GM12875 (cell line): ENCODE data around the gene GYS2.

Experiments used
- H3K4me3 ChIP-seq: one replicate; pipeline ENCODE4 v1.5.1; 2011; ENCODE audit warnings: low read depth, low read length, control low read depth
- CTCF ChIP-seq: IDR thresholded peaks from 2 replicates; pipeline ENCODE4 v1.5.1; 2011; ENCODE audit warnings: low read depth, mild to moderate bottlenecking, control low read depth, inconsistent platforms, low read length, moderate library complexity, borderline replicate concordance; ENCODE audit not compliant: insufficient read depth

Gene GYS2

GRCh38 chr12:21566223-21566906 is 38.3 kb downstream of the GYS2 start:
- TF ChIP-seq CTCF = no peak
- no peak overlapping the region for H3K4me3 ChIP-seq

GRCh38 chr12:21562859-21563258 is 41.8 kb downstream of the GYS2 start:
- no peak overlapping the region for H3K4me3 ChIP-seq
- no peak for TF ChIP-seq CTCF

GRCh38 chr12:21561158-21561557 is 43.5 kb downstream of the GYS2 start:
- H3K4me3 ChIP-seq = no peak overlapping the region
- no peak for TF ChIP-seq CTCF

GRCh38 chr12:21559855-21560569 is 44.6 kb downstream of the GYS2 start:
- no peak overlapping the region for H3K4me3 ChIP-seq
- TF ChIP-seq CTCF = no peak

- H3K4me3 ChIP-seq = no peak overlapping the region
- no peak for TF ChIP-seq CTCF
These were observed 46.5 kb downstream of the GYS2 start for GRCh38 chr12:21558100-21558679.

- no peak for TF ChIP-seq CTCF
These were observed 51.3 kb downstream of the GYS2 start for GRCh38 chr12:21553329-21553675.

More at GRCh38 chr12:21553329-21553675, 51.3 kb downstream of the GYS2 start:
- no peak overlapping the region for H3K4me3 ChIP-seq
